NT2/D1 (cell line): ENCODE results near the gene ERVH48-1.

Experiments used
- SUZ12 ChIP-seq: IDR thresholded peaks from 2 replicates; pipeline ENCODE4 v1.6.1; 2011; ENCODE audit not compliant: insufficient read length, insufficient read depth; ENCODE audit errors: extremely low read depth
- YY1 ChIP-seq: IDR thresholded peaks from 2 replicates; pipeline ENCODE4 v1.6.1; 2011; ENCODE audit not compliant: insufficient read length, insufficient read depth
- ZNF274 ChIP-seq: IDR thresholded peaks from 2 replicates; pipeline ENCODE4 v1.6.1; 2011; ENCODE audit warnings: mild to moderate bottlenecking, low read depth, low read length

- no peak for TF ChIP-seq YY1
- no peak for TF ChIP-seq SUZ12
- TF ChIP-seq ZNF274 = no peak
Observed at GRCh38 chr21:42929969-42930368, 4.5 kb upstream of the ERVH48-1 start.
